ENCODE measurements around the gene RREB1.

- no peak for TF ChIP-seq CTCF (IDR thresholded peaks at IDR 0.05)
- TF ChIP-seq POLR2A (IDR thresholded peaks at IDR 0.05) = no peak
Measured at GRCh38 chr6:7215131-7215530, 107.4 kb downstream of the RREB1 start.

Data from prostate gland (tissue), 2 donors.